ENCODE measurements around the gene CHAF1A.

Gene CHAF1A

DNA sequence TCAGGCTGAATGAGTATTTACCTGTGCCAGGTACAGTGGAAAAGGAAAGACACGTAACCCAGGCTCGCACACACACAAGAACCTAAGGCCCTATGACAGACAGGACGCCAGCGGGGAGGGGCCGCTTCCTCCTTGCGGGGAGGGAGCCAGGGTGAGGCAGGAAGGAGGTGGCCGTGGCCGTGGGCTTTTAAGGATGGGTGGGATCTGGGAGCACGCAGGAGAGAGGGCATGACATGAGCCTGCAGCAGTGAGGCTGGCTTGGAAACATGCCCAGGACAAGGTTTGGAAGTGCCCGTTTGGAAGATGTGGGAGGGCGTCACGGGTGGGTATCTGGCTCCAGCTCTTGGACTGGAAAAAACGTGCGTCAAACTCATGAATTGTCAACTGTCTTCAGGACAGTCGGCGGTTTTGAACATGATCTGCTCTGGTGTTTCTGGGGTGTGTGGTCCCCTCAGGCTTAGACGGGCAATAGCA is 22.1 kb upstream of the CHAF1A start:
- DNase-seq (ENCODE audit: low spot score) = peak; percentile 22

DNA sequence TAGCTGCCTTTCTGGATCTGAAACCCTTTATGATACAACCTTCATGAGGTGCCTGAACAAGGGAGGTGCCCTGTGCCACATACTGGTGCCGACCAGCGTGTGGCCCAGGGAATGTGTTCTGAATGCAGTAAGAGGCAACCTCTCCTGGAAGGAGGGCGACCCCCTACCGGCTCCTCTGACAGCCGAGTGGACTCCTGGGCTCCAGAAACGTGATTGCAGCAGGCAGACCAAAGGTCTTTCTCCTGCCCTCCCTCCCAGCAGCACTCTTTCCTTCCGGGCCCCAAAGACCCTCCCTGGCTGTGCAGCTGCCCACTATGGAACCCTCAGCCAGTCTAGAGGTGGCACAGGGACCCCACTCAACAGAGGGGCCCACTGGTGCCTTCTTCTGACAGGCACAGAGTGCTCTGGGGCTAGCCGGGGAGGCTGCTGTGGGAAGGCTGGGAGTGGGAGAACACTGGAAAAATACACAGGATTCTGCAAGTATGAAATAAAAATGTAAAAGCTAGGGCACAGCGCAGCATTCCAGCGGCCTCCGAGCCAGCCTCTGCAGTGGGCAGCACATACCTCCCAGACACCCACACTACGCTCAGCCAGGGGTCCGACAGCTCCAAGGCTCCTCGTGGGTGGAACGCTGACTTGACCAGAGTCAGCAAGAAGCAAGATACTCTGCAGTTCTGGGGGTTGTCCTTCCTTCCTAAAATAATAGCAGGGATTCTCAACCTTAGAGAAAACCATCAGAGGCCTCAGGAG is 17.0 kb upstream of the CHAF1A start:
- DNase-seq (ENCODE audit: low spot score) = no peak

DNA sequence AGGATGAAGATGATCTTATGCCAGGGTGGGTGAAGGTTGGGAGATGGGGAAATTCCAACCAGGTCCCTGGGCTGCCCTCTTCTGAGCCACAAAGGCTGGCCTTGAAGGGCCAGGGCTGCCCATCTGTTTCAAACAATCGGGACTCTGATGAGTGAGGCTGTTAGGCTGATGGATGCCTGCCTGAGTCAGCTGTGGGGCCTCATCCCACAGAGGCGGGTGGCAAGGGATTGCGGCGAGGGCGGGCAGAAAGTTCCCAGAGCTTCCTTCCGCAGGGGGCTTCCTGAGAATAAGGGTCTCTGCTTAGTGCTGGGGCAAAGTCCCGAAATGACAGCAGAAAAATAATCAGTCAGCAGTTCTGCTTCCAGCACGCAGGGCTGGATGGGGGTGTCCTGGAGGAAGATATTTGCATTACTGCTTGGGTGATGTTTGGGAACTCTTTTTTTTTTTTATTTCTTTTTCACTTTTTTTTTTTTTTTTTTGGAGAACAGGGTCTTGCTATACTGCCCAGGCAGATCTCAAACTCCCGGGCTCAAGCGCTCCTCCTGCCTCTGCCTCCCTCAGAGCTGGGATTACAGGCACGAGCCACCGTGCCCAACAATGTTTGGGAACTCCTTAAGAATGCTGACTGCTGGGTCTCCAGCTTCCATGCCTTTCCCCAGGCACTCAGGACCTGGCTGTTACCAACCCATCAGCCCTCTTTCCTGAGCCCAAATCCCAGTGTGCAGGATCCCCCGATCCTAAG is 16.2 kb upstream of the CHAF1A start:
- DNase-seq (ENCODE audit: low spot score) = peak; percentile 43

DNA sequence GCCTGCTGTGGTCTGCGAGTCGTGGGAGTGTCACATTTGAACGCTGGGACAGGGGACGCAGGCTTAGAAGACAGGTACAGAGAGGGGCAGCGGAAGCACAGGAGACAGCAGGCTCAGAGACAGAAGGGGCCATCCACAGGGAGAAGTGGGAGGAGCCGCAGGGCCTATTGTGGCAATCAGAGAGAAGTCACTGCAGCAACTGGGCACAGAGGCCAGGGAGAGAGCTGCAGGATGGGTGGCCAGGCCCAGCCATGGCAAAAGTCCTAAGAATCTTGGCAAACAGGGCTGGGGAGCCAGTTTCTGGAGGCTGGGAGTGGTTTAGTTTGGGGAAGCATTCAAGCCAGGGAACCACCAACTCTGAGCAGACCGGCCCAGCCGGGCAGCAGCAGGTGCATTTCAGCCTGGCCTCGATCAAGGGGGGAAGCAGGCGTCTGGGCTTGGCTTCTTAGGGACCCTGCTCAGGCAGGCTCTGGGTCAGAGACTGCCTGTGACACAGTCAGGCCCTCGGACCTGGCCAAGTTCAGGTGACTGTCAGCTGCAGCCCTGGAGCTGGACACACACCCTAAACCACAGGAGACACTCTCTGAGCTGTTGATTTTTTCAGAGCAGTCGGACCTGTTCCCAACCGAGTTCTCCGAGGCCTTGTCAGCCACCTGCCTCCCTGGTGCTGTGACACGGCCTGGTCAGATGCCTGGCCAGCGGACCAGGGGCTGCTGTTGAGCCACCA is 13.9 kb upstream of the CHAF1A start:
- no peak for DNase-seq (ENCODE audit: low spot score)

DNA sequence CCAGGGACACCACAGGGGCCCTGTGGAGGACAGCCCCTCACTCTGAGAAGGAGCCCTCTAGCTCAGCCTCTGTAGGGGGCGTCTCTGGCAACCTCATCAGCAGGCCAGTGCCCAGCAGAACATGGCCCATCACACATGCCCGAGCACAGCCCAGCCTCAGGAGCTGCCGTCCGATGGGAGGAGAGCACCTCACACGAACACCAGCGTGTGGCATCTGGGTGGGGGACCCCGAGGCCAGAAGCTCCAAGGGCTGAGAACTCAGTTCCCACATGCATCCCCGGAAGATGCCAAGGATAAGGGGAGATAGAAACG is 13.4 kb upstream of the CHAF1A start:
- DNase-seq (ENCODE audit: low spot score) = no peak

DNA sequence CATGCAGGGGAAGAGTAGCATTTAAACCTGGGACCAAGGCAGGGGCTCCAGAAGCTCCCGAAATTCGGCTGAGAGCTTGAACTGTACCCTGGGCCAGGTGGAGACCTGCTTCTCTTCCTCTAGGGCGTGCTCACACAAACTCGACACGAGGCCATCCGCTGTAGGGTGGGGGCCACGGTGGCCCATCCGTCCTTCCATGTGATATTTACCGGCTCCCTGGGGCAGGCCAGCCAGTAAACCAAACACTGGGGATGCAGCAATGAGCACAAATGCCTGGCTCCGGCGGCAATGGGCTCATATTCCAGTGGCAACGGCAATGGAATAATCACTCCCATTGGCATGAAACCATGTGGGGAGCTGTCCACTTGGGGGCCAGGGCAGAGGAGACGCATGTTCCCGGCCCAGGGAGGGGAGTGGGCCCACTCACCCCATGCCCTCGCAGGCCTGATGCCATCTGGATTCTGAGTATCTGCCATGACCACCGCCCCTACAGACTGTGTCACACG is 12.9 kb upstream of the CHAF1A start:
- no peak for DNase-seq (ENCODE audit: low spot score)

DNA sequence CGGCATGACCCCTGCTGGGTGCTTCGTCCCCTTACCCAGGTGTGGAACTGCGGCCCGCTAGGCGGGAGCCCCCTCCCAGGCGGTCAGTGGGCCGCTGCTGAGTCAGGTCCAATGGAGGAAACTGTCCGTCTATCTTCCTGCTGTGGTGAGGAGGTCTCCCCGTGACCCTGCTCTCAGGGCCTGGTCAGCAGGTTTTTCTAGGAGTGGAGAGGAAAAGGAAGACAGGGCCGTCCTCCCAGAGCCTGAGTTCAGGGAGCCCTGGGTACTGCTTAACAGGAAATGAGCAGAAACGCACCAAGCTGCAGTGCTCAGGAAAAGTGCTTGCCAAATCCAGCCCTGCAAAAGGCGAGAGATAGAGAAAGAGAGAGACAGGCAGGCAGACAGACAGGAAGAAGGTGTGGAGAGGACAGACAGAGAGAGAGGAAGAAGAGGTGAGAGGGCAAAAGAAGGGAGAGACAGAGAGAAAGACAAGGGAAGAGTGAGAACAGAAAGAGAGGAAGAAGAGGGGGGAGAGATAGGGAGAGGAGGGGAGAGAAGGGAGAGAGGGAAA is 12.3 kb upstream of the CHAF1A start:
- DNase-seq (ENCODE audit: low spot score) = peak; percentile 37

DNA sequence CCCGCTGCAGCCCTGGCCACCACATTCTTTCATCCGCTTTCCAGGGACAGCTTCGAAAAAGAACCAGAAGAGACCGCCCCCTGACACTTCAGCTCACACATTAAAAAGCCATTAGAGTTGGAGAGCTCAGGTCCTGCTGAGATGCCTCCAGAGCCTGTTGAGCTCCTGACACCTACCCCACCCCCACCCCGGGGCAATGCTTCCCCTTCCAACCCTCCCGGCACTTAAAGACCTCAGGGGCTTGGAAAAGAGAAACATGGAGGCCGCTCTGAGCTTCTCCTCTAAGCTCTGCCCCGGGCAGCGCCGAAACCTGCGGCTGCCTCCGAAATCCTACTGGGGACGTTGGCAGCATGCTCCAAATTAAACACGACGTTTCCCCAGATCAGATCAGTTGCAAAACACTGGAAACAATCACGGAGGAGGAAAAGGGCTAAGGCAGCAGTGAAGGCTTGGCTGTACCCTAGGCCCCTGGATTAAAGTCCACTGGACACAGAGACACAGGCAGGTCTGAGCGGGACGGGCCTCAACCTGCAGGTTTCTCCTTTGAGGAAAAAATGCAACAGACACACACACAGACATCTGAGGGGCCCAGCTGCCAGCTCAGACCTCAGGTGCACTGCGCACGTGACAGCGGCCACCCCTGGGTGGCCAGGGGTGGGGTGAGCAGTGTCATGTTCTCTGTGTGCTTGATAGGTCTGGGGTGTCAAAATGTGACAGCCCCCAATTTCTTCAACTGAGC is 11.7 kb upstream of the CHAF1A start:
- no peak for DNase-seq (ENCODE audit: low spot score)

DNA sequence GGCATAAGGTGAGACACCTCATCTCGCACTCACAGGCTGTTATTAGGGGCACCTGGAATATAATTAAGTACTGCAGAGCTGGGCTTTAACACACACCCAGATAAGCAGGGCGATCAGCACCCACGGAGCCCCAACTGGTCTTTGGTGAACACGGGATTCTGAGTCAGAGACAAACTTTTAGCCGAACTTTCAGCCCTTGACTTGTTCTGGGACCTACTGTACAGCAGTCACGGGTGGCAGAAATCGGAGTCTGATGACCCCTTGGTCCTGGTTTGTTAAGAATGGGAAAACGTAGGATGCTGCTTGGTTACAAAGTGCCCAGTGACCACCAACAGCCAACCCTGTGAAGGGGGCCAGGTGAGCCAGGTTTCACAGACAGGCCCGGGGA is 11.1 kb upstream of the CHAF1A start:
- no peak for DNase-seq (ENCODE audit: low spot score)

DNA sequence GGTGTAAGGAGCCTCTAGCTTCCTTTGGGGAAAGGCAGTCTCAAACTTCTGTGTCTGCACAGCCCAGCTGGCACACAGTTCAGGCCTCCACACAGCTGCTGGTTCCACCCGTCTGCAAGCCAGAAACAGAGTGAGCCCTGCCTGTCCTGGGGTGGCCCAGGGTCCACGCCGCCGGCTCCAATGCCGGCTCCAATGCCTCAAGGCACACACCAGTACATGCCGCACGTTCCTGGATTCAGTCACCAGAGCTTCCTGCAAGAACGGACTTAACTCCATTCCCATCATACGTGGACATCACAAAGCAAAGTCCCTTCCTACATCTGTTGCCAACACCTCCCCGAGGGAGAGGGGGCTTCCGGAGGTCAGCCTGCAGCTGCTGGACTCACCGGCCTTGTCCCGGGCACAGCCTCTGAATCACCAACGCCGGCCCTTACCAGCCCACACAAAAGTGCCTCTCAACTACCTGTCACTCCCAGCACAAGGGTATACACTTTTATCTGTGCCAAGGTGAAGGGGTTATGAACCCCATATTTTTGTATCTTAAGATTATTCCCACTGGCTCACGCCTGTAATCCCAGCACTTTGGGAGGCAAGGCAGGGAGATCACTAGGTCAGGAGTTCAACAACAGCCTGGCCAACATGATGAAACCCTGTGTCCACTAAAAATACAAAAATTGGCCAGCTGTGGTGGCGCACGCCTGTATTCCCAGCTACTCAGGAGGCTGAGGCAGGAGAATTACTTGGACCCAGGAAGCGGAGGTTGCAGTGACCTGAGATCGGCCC is 10.5 kb upstream of the CHAF1A start:
- peak; percentile 64 for DNase-seq (ENCODE audit: low spot score)

DNA sequence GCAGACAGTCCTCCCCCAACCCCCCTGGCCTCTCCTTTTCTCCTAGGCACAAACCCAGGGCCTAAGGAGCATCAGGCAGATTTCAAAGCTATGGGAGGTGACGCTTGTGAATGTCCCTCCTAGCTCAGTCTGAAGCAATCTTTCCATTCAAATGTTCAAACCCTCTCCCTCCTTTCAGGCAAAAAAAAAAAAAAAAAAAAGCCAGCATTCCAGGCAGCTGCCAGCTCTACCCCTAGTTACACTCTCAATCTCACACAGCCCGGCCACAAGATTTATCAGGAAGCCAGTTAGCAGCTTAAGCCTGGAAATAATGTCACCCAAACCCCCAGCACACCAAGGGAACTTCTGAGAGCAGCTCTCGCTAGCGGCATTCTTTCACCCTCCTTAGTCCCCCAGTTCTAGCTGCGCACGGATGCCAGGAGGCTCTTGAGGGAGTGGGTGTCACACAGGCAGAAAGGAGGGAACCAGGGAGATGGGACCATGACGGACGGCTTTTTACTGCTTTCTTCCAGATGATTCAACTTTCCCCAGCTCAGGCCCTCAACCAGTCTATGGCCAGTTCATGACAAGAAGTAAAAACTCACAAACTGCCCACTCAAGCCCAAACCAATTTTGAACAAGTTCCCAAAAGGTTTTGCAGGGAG is 8.4 kb upstream of the CHAF1A start:
- DNase-seq (ENCODE audit: low spot score) = no peak

DNA sequence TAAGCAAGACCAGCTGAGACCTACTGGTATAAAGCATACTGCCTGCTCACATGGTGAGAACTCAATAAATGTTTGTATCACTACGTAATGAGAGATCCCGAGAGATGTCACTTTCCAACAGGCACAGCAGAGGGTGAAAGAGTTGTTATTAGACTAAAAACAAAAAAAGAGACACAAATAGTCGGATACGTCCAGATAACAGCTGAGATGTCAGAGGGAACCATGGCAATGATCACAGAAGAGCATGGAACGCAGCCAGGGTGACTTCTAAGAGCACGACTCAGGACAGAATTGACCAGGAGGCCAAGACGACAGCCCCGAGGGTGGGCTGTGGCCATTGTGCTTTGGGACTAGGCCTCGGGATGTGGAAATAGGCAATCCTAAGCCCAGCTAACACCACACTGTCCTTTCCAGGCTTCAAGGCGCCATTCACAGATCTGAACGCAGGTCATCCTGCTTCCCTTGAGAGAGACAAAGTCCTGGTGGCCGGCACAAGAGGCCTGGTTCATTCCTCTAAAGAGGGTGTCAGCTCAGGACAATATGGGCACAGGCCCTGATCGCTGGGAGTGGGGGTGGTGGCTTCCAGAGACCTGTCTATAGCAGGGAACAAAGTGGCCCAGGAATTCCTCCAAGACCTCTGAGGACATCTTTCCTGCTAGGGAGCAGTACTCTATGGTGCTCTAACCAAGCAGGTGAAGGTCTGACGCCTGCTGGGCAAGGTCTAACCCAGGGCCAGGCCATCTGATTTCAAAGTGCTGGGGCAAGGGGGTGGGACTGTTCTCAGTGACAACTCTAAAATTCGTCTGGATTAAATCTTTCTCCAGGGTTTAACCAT is 5.3 kb upstream of the CHAF1A start:
- no peak for DNase-seq (ENCODE audit: low spot score)

DNA sequence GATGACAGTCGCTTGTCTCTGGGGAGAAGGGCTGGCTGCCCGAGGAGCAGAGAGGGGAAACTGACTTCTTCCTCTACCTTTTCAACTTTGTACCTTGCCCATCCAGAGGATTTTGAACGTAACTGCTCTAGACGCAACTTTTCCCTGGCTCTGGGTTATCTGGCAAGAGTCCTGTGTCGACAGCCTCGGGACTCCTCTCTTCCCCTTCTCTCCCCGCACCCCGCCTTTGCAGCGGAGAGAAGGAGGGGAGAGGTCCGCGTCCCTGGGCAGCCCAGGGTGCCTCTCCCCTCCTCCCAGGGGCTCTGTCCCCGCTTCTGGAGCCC is 2.7 kb upstream of the CHAF1A start:
- DNase-seq (ENCODE audit: low spot score) = peak; percentile 23

DNA sequence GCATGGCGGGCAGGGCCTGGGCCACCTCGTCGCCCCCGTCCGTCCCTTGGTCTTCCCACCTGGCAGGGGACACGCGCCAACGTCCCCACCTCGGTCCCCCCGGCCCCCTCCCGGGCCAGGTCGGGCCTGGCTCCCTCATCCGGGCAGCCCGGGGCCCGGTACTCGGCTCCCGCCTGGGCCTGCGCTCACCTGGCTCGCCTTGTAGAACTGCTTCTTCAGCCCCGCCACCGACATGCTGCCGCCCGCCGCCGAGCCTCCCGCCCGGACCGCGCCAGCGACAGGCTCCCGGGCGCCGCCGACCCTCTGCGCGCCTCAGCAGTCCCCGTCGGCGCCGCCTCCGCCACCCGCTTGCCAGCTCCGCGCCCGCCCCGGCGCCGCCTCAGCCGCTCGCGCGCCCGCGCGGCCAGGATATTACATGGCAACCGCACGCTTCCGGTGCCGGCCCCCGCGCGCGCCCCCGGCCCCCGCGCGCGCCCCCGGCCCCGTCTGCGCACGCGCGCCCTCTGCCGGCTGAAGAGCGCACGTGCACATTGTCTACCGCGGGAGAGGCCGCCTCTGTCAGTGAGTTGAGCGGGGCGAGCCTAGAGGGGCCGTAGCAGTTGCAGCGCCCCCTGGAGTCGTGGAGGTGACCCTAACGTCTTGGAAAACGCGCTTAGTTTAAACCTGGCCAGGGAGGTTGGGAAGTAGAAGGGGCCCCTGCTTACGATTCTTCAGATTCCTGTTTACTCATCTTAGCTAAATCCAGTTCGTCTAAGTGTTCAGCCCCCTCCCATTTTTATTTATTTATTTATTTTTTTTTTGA is 2.1 kb upstream of the CHAF1A start, which contains the start of gene SH3GL1:
Gene SH3GL1, minus strand, starts transcription at position 413 of the 802 bp plus-strand sequence. Its CDS starts 179 bp downstream, at position 234.
- peak; percentile 91 for DNase-seq (ENCODE audit: low spot score)

DNA sequence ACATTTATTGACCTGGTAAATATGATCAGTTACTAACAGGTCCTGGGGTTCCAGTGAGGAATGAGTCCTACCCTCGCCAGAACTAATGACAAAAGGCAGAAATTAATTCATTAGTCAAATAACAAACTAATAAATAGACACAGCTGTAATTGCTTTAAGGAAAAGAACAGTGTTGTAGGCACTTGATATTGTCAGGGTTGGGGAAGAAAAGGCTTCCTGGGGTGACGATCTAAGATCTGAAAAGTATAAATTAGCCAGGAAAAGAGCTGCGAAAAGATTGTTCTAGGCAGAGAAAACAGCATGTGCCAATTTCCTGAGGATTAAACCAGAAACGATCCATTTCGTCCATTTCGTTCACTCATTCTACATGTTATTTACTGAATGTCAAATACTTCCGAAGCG is 670 bp upstream of the CHAF1A start:
- DNase-seq (ENCODE audit: low spot score) = no peak

DNA sequence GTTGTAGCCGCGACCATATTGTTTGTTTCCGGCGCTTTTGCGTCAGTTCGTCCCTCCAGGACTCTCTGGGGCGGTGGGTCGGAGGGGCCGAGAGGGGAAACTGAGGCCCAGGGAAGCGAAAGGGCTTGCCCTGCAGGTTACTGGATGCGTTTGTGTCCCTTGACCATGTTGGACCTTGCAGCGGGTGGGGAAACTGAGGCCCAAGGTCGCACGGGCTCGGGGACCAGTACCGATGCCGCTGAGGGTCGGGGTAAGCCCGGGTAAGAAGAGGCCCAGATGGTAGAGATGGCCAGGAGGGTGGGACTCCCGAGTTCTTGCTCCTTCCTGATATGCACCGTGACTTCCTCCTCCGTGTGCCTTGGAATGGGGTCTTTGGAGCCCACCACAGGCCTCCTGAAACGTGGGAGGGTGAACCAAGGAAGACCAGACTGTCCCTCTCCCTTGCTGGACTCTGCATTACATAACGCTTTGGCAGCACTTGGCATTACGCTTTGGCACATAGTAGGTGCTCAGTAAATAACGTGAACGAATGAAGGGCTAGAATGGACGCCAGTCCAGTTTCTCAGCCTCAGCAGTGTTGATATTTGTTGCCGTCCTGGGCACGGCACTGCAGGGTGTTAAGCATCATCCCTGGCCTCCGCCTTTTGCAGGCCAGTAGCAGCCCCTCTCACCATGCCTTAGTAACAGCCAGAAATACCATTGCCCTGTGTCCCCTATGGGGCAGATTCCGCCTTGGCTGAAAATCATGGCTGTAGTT is 743 bp downstream of the CHAF1A start:
- DNase-seq (ENCODE audit: low spot score) = no peak

DNA sequence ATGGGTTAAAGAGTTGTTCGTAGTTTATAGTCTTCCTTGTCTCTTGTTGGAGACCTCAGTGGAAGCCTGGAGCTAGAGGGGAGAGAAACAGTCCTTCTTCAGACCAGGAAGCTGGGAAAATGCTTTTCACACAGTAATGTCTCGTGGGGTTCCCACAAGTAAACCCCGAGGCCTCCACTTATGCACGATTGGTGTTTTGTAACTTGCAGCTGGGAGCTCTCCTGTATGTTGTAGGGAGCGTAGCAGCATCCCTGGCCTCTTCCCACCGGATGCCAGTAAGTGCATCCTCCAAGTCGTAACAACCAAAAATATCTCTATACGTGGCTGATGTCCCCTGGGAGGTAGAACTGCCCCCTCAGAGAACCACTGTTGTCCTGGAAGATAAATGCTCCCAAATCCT is 3.5 kb downstream of the CHAF1A start:
- no peak for DNase-seq (ENCODE audit: low spot score)

DNA sequence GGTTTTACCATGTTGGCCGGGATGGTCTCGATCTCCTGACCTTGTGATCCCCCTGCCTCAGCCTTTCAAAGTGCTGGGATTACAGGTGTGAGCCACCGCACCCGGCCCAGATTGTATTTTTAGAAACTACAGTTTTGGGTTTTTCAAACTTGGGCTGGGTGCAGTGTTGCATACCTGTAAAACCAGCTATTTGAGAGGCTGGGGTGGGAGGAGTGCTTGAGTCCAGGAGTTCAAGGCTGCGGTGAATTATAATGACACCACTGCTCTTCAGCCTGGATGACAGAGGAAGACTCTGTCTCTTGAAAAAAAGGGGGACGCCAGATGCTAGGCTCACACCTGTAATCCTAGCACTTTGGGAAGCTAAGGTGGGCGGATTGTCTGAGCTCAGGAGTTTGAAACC is 4.2 kb downstream of the CHAF1A start:
- no peak for DNase-seq (ENCODE audit: low spot score)

Data from kidney tubule cell (primary cell).